Measurements from ENCODE around the gene TMEM255B.

DNA sequence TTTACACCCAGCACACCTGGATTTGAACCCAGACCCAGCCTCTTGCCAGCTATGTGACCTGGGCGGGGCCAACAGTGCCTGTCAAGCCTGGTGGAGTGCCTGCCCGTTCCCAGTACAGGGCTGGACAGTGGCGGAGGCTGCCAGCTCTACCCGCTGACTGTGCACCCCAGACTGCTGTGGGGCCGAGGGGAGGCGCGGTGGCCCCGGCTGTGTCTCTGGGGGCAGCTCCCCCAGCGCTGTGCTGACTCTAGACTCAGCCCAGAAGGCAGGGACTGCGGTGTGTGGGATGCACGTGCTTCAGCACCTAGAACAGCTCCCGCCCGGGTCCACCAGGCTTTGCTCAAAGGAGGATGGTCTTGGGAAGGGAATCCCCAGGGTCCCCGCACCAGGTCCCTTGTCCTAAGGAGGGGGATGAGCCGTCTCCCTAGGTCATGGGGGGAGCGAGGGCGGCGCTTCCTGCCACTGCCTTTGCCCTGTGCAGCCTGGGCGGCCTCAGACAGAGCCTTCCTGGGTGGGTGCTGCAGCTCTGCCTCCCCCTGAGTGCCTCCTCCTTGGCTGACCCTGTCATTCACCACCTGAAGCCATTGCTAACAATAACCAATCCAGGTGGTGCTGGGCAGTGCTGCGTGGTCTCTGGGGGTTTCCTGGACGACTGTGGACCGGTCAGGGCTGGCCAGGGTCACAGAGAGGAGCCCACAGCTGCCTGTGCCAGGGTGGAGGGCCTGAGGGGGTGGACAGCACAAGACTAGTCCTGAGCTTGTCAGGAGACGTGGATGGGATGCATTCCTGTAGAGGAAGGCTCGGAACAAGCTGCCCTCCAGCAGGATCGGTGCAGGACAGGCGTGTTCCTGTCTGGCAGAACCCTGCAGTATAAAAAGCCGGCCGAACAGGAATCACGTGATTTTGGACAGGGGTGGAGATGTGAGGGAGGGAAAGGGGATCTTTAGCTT is 18.6 kb downstream of the TMEM255B start:
- TF ChIP-seq POLR2A (IDR thresholded peaks at IDR 0.05) (no peak), CTCF (IDR thresholded peaks at IDR 0.05) (no peak)
